K562 (cell line): ENCODE measurements around the gene ZCCHC14. TPM values are rescaled to one million over a fixed set of nuclear protein-coding genes. Genes with fewer than 3 reads are reported as not detected.

Experiments
- polyA plus RNA-seq, 8 experiments: library from polyadenylated mRNA; depleted of rRNA in 4 of 8; stranded (reverse) in 5 of 8; unstranded in 3 of 8; fragments of >200 nt; fragmentation: Nextera tagmentation in 2 of 8; fragmentation: Illumina TruSeq in 1 of 8; extraction: Ambion mirVana in 2 of 8; extraction: Trizol in 1 of 8; gene quantifications; 2 replicates each; pipeline versions ENCODE4 v1.2.1 to v1.2.3, GENCODE V29; 2011 to 2014; ENCODE audit warnings: inconsistent platforms in 1 of 8, missing spikeins in 1 of 8
- total RNA-seq, 7 experiments: library from RNA; depleted of rRNA in 6 of 7; stranded (reverse); fragments of >200 nt in 6 of 7; fragmentation: Illumina TruSeq in 2 of 7; extraction: Trizol in 2 of 7; gene quantifications; 2 replicates each; pipeline versions ENCODE4 v1.2.1 to v1.2.3, GENCODE V29; 2011 to 2021; ENCODE audit warnings: low replicate concordance in 1 of 7
- TF ChIP-seq, protein P1 (sequence below), 2 experiments: fragments of 450-650 bp; formaldehyde crosslinking in 1 of 2; IDR thresholded peaks; 2 replicates each; pipeline versions ENCODE4 v1.4.0 to v1.6.1; 2014 to 2020; ENCODE audit warnings: mild to moderate bottlenecking in 2 of 2, borderline replicate concordance in 1 of 2, low read depth in 1 of 2
- TF ChIP-seq, protein P2 (sequence below): fragments of 450-650 bp; IDR thresholded peaks from 2 replicates; pipeline ENCODE4 v1.6.1; 2016; ENCODE audit warnings: low read depth
- TF ChIP-seq, protein P3 (sequence below): fragments of 250-450 bp; sonication (Bioruptor Pico); IDR thresholded peaks from 2 replicates; pipeline ENCODE4 v1.4.0; 2020; ENCODE audit warnings: mild to moderate bottlenecking, moderate library complexity, borderline replicate concordance
- TF ChIP-seq, protein P4 (sequence below): sonication (generic); formaldehyde crosslinking; IDR thresholded peaks from 2 replicates; pipeline ENCODE4 v1.8.0; 2022; ENCODE audit warnings: mild to moderate bottlenecking, missing genetic modification reagents

Gene ZCCHC14
- total and polyA plus RNA-seq, 9 of the 15 experiments (the other 6 are each of a cell fraction or from before 2014, with no cell fraction given), result 1.5 to 12.4 (median 2.9) TPM

DNA sequence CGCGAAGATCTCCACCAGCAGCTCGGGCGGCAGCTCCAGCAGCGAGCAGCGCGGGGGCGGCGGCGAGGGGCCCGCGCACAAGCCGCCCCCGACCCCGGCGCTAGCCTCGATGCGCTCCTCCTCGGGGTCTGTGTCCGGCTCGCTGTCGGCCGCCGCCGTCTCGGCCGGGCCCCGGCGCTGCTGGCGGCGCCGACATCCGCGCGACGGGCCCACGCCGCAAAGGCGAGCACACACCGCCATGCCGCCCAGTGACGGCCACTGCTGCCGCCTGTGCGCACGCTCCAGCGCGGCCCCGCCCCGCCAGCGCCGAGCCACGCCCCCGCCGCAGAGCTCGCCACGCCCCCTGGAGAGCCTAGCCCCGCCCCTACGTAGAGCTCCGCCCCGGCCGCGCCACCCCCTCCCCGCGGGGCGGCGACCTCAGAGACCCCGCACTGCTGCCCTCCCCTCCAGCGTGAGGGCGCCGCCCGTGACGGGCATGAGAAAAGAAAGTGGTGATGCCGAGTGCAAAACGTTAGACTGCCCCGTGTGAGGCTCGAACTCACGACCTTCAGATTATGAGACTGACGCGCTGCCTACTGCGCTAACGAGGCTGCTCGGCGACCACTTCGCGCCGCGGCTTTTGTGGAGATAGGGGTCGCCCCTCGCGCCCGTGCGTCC lies 109.2 kb downstream of the ZCCHC14 start, which contains the start of gene FBXO31 (continued):
- TF ChIP-seq, protein P1, sequence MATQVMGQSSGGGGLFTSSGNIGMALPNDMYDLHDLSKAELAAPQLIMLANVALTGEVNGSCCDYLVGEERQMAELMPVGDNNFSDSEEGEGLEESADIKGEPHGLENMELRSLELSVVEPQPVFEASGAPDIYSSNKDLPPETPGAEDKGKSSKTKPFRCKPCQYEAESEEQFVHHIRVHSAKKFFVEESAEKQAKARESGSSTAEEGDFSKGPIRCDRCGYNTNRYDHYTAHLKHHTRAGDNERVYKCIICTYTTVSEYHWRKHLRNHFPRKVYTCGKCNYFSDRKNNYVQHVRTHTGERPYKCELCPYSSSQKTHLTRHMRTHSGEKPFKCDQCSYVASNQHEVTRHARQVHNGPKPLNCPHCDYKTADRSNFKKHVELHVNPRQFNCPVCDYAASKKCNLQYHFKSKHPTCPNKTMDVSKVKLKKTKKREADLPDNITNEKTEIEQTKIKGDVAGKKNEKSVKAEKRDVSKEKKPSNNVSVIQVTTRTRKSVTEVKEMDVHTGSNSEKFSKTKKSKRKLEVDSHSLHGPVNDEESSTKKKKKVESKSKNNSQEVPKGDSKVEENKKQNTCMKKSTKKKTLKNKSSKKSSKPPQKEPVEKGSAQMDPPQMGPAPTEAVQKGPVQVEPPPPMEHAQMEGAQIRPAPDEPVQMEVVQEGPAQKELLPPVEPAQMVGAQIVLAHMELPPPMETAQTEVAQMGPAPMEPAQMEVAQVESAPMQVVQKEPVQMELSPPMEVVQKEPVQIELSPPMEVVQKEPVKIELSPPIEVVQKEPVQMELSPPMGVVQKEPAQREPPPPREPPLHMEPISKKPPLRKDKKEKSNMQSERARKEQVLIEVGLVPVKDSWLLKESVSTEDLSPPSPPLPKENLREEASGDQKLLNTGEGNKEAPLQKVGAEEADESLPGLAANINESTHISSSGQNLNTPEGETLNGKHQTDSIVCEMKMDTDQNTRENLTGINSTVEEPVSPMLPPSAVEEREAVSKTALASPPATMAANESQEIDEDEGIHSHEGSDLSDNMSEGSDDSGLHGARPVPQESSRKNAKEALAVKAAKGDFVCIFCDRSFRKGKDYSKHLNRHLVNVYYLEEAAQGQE (IDR thresholded peaks at IDR 0.05; ENCODE audit: borderline replicate concordance), result no peak
- TF ChIP-seq, protein P1 (CRISPR knock-in tag; IDR thresholded peaks at IDR 0.05; ENCODE audit: low read depth), result no peak
- TF ChIP-seq, protein P2, sequence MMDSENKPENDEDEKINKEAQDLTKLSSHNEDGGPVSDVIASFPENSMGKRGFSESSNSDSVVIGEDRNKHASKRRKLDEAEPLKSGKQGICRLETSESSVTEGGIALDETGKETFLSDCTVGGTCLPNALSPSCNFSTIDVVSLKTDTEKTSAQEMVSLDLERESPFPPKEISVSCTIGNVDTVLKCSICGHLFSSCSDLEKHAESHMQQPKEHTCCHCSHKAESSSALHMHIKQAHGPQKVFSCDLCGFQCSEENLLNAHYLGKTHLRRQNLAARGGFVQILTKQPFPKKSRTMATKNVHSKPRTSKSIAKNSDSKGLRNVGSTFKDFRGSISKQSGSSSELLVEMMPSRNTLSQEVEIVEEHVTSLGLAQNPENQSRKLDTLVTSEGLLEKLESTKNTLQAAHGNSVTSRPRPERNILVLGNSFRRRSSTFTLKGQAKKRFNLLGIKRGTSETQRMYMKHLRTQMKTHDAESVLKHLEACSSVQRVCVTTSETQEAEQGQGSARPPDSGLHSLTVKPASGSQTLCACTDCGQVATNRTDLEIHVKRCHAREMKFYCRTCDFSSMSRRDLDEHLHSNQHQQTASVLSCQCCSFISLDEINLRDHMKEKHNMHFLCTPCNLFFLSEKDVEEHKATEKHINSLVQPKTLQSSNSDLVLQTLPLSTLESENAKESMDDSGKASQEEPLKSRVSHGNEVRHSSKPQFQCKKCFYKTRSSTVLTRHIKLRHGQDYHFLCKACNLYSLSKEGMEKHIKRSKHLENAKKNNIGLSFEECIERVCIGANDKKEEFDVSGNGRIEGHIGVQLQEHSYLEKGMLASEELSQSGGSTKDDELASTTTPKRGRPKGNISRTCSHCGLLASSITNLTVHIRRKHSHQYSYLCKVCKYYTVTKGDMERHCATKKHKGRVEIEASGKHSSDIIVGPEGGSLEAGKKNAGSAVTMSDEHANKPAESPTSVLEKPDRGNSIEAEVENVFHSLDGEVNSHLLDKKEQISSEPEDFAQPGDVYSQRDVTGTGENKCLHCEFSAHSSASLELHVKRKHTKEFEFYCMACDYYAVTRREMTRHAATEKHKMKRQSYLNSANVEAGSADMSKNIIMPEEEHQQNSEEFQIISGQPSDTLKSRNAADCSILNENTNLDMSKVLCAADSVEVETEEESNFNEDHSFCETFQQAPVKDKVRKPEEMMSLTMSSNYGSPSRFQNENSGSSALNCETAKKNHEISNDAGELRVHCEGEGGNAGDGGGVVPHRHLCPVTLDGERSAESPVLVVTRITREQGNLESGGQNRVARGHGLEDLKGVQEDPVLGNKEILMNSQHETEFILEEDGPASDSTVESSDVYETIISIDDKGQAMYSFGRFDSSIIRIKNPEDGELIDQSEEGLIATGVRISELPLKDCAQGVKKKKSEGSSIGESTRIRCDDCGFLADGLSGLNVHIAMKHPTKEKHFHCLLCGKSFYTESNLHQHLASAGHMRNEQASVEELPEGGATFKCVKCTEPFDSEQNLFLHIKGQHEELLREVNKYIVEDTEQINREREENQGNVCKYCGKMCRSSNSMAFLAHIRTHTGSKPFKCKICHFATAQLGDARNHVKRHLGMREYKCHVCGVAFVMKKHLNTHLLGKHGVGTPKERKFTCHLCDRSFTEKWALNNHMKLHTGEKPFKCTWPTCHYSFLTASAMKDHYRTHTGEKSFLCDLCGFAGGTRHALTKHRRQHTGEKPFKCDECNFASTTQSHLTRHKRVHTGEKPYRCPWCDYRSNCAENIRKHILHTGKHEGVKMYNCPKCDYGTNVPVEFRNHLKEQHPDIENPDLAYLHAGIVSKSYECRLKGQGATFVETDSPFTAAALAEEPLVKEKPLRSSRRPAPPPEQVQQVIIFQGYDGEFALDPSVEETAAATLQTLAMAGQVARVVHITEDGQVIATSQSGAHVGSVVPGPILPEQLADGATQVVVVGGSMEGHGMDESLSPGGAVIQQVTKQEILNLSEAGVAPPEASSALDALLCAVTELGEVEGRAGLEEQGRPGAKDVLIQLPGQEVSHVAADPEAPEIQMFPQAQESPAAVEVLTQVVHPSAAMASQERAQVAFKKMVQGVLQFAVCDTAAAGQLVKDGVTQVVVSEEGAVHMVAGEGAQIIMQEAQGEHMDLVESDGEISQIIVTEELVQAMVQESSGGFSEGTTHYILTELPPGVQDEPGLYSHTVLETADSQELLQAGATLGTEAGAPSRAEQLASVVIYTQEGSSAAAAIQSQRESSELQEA, result peak; percentile 74
- TF ChIP-seq, protein P3, sequence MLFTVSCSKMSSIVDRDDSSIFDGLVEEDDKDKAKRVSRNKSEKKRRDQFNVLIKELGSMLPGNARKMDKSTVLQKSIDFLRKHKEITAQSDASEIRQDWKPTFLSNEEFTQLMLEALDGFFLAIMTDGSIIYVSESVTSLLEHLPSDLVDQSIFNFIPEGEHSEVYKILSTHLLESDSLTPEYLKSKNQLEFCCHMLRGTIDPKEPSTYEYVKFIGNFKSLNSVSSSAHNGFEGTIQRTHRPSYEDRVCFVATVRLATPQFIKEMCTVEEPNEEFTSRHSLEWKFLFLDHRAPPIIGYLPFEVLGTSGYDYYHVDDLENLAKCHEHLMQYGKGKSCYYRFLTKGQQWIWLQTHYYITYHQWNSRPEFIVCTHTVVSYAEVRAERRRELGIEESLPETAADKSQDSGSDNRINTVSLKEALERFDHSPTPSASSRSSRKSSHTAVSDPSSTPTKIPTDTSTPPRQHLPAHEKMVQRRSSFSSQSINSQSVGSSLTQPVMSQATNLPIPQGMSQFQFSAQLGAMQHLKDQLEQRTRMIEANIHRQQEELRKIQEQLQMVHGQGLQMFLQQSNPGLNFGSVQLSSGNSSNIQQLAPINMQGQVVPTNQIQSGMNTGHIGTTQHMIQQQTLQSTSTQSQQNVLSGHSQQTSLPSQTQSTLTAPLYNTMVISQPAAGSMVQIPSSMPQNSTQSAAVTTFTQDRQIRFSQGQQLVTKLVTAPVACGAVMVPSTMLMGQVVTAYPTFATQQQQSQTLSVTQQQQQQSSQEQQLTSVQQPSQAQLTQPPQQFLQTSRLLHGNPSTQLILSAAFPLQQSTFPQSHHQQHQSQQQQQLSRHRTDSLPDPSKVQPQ, result no peak
- TF ChIP-seq, protein P4, sequence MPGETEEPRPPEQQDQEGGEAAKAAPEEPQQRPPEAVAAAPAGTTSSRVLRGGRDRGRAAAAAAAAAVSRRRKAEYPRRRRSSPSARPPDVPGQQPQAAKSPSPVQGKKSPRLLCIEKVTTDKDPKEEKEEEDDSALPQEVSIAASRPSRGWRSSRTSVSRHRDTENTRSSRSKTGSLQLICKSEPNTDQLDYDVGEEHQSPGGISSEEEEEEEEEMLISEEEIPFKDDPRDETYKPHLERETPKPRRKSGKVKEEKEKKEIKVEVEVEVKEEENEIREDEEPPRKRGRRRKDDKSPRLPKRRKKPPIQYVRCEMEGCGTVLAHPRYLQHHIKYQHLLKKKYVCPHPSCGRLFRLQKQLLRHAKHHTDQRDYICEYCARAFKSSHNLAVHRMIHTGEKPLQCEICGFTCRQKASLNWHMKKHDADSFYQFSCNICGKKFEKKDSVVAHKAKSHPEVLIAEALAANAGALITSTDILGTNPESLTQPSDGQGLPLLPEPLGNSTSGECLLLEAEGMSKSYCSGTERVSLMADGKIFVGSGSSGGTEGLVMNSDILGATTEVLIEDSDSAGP, result 0 out of 2 replicates have a peak, but pooled peaks have one; percentile 47
